ENCODE results near the gene IKBKE.

IKBKE gene

GRCh38 chr1:206469933-206470691, at the start of gene IKBKE:
TSS of gene IKBKE (plus strand) at chr1:206470476. CDS start at chr1:206473228, 2,752 bp downstream.
- Histone ChIP-seq H3K36me3 (ENCODE audit: insufficient read depth, insufficient read length, low read length) (peaks cover 19% of the 10 kb centered on the region), H3K9ac (ENCODE audit: insufficient read length, low read depth) (peak within 1 kb of the TSS; percentile 82), H3K4me1 (ENCODE audit: insufficient read depth, insufficient read length) (peaks cover 26% of the 10 kb centered on the region), H3K4me3 (ENCODE audit: insufficient read length, low read depth) (peak within 1 kb of the TSS; percentile 77), H3K9me3 (ENCODE audit: insufficient read depth, low read length) (no peaks in the 10 kb centered on the region), H3K27me3 (ENCODE audit: insufficient read depth, insufficient read length) (peaks cover 7% of the 10 kb centered on the region)
- DNase-seq (ENCODE audit: low read depth, low spot score) = peak; percentile 43
- TF ChIP-seq SUZ12 (IDR thresholded peaks at IDR 0.05; ENCODE audit: extremely low read depth, insufficient read depth, insufficient read length) (no peak), ZNF274 (IDR thresholded peaks at IDR 0.05; ENCODE audit: low read depth, low read length) (no peak), YY1 (IDR thresholded peaks at IDR 0.05; ENCODE audit: insufficient read depth, insufficient read length) (no peak)

GRCh38 chr1:206421616-206422340, 48.5 kb upstream of the IKBKE start:
- no peak for DNase-seq (ENCODE audit: low read depth, low spot score)
- H3K27me3 ChIP-seq (ENCODE audit: insufficient read depth, insufficient read length) = no peaks in the 10 kb centered on the region
- TF ChIP-seq SUZ12 (IDR thresholded peaks at IDR 0.05; ENCODE audit: extremely low read depth, insufficient read depth, insufficient read length) (no peak), YY1 (IDR thresholded peaks at IDR 0.05; ENCODE audit: insufficient read depth, insufficient read length) (no peak), ZNF274 (IDR thresholded peaks at IDR 0.05; ENCODE audit: low read depth, low read length) (no peak)

GRCh38 chr1:206422525-206422924, 47.8 kb upstream of the IKBKE start:
- H3K4me1 ChIP-seq (ENCODE audit: insufficient read depth, insufficient read length) = peaks cover 4% of the 10 kb centered on the region

More at GRCh38 chr1:206421616-206422340, 48.5 kb upstream of the IKBKE start:
- Histone ChIP-seq H3K36me3 (ENCODE audit: insufficient read depth, insufficient read length, low read length) (peaks cover 25% of the 10 kb centered on the region), H3K9me3 (ENCODE audit: insufficient read depth, low read length) (no peaks in the 10 kb centered on the region), H3K4me1 (ENCODE audit: insufficient read depth, insufficient read length) (peaks cover 4% of the 10 kb centered on the region), H3K9ac (ENCODE audit: insufficient read length, low read depth) (no peak overlapping the region), H3K4me3 (ENCODE audit: insufficient read length, low read depth) (no peak overlapping the region)

GRCh38 chr1:206427291-206427690, 43.0 kb upstream of the IKBKE start:
- no peak overlapping the region for H3K9ac ChIP-seq (ENCODE audit: insufficient read length, low read depth)
- no peaks in the 10 kb centered on the region for H3K4me1 ChIP-seq (ENCODE audit: insufficient read depth, insufficient read length)
- DNase-seq (ENCODE audit: low read depth, low spot score) = no peak
- no peaks in the 10 kb centered on the region for H3K27me3 ChIP-seq (ENCODE audit: insufficient read depth, insufficient read length)
- TF ChIP-seq SUZ12 (IDR thresholded peaks at IDR 0.05; ENCODE audit: extremely low read depth, insufficient read depth, insufficient read length) = no peak
- no peak for TF ChIP-seq ZNF274 (IDR thresholded peaks at IDR 0.05; ENCODE audit: low read depth, low read length)
- no peak for TF ChIP-seq YY1 (IDR thresholded peaks at IDR 0.05; ENCODE audit: insufficient read depth, insufficient read length)
- peaks cover 42% of the 10 kb centered on the region for H3K36me3 ChIP-seq (ENCODE audit: insufficient read depth, insufficient read length, low read length)
- no peaks in the 10 kb centered on the region for H3K9me3 ChIP-seq (ENCODE audit: insufficient read depth, low read length)
- H3K4me3 ChIP-seq (ENCODE audit: insufficient read length, low read depth) = no peak overlapping the region

More at GRCh38 chr1:206422525-206422924, 47.8 kb upstream of the IKBKE start:
- no peak for TF ChIP-seq SUZ12 (IDR thresholded peaks at IDR 0.05; ENCODE audit: extremely low read depth, insufficient read depth, insufficient read length)
- TF ChIP-seq YY1 (IDR thresholded peaks at IDR 0.05; ENCODE audit: insufficient read depth, insufficient read length) = no peak
- no peak for TF ChIP-seq ZNF274 (IDR thresholded peaks at IDR 0.05; ENCODE audit: low read depth, low read length)
- no peak for DNase-seq (ENCODE audit: low read depth, low spot score)
- Histone ChIP-seq H3K27me3 (ENCODE audit: insufficient read depth, insufficient read length) (no peaks in the 10 kb centered on the region), H3K9me3 (ENCODE audit: insufficient read depth, low read length) (no peaks in the 10 kb centered on the region), H3K4me3 (ENCODE audit: insufficient read length, low read depth) (no peak overlapping the region), H3K36me3 (ENCODE audit: insufficient read depth, insufficient read length, low read length) (peaks cover 29% of the 10 kb centered on the region), H3K9ac (ENCODE audit: insufficient read length, low read depth) (no peak overlapping the region)

- no peak overlapping the region for H3K9ac ChIP-seq (ENCODE audit: insufficient read length, low read depth)
- no peak overlapping the region for H3K4me3 ChIP-seq (ENCODE audit: insufficient read length, low read depth)
- H3K9me3 ChIP-seq (ENCODE audit: insufficient read depth, low read length) = no peaks in the 10 kb centered on the region
- peaks cover 44% of the 10 kb centered on the region for H3K36me3 ChIP-seq (ENCODE audit: insufficient read depth, insufficient read length, low read length)
- no peaks in the 10 kb centered on the region for H3K27me3 ChIP-seq (ENCODE audit: insufficient read depth, insufficient read length)
- H3K4me1 ChIP-seq (ENCODE audit: insufficient read depth, insufficient read length) = no peaks in the 10 kb centered on the region
- TF ChIP-seq YY1 (IDR thresholded peaks at IDR 0.05; ENCODE audit: insufficient read depth, insufficient read length) (no peak), SUZ12 (IDR thresholded peaks at IDR 0.05; ENCODE audit: extremely low read depth, insufficient read depth, insufficient read length) (no peak), ZNF274 (IDR thresholded peaks at IDR 0.05; ENCODE audit: low read depth, low read length) (no peak)
- DNase-seq (ENCODE audit: low read depth, low spot score) = no peak
Measured at GRCh38 chr1:206429421-206429820, 40.9 kb upstream of the IKBKE start.

- Histone ChIP-seq H3K4me3 (ENCODE audit: insufficient read length, low read depth) (no peak overlapping the region), H3K9me3 (ENCODE audit: insufficient read depth, low read length) (no peaks in the 10 kb centered on the region), H3K36me3 (ENCODE audit: insufficient read depth, insufficient read length, low read length) (peaks cover 48% of the 10 kb centered on the region), H3K9ac (ENCODE audit: insufficient read length, low read depth) (no peak overlapping the region), H3K4me1 (ENCODE audit: insufficient read depth, insufficient read length) (no peaks in the 10 kb centered on the region), H3K27me3 (ENCODE audit: insufficient read depth, insufficient read length) (no peaks in the 10 kb centered on the region)
- DNase-seq (ENCODE audit: low read depth, low spot score) = no peak
- TF ChIP-seq SUZ12 (IDR thresholded peaks at IDR 0.05; ENCODE audit: extremely low read depth, insufficient read depth, insufficient read length) (no peak), YY1 (IDR thresholded peaks at IDR 0.05; ENCODE audit: insufficient read depth, insufficient read length) (no peak), ZNF274 (IDR thresholded peaks at IDR 0.05; ENCODE audit: low read depth, low read length) (no peak)
Measured at GRCh38 chr1:206430031-206430983, 40.0 kb upstream of the IKBKE start.

Data from NT2/D1 (cell line).